Amniotic stem cell (primary cell): Measurements from ENCODE around the gene SNX8.
A peak's percentile ranks its signal among the peaks of the same experiment; 100 is the strongest.
"Not testable (repeated sequence)": the region's sequence is repeated elsewhere in the genome, so short reads cannot be mapped to it uniquely, and the experiment has no call there.

Experiments used
- DNase-seq: peaks from one replicate; lab custom pipeline; 2025; lab: John Stamatoyannopoulos, UW

SNX8 gene, protein sequence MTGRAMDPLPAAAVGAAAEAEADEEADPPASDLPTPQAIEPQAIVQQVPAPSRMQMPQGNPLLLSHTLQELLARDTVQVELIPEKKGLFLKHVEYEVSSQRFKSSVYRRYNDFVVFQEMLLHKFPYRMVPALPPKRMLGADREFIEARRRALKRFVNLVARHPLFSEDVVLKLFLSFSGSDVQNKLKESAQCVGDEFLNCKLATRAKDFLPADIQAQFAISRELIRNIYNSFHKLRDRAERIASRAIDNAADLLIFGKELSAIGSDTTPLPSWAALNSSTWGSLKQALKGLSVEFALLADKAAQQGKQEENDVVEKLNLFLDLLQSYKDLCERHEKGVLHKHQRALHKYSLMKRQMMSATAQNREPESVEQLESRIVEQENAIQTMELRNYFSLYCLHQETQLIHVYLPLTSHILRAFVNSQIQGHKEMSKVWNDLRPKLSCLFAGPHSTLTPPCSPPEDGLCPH

DNA sequence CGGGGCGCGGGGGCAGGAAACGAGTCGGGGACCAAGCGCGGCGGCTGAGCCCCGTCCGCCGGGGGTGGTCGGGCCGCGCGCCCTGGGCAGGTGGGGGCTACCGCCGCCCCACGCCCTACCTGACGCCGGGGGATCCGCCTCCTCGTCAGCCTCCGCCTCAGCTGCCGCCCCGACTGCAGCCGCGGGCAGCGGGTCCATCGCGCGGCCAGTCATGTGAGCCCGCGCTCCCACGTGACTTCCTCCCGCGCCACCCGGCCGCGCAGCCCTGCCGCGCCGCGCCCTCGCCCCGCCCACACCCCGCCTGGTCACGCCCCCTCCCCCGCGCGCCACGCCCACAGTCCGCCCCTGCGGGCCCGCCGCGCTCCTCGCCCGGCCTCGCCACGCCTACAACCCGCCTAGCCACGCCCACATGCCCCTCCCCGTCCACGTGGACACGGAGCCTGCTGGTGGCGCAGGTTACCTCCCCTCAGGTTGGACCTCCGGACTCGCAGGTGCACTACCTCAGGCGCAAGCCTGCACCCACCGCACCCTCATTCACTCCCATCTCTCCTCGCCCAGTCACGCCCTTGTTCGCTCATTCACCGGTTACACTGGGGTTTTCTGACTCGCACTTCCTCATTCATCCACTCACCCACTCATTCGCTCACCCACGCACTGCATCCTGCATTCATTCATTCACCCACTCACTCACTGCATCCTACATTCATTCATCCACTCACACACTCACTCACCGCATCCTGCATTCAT lies at the start of gene SNX8:
Gene SNX8 (minus strand): TSS at position 233 of the 747 bp plus-strand sequence. CDS start 20 bp downstream, at position 213.
- peak; percentile 42 for DNase-seq

DNA sequence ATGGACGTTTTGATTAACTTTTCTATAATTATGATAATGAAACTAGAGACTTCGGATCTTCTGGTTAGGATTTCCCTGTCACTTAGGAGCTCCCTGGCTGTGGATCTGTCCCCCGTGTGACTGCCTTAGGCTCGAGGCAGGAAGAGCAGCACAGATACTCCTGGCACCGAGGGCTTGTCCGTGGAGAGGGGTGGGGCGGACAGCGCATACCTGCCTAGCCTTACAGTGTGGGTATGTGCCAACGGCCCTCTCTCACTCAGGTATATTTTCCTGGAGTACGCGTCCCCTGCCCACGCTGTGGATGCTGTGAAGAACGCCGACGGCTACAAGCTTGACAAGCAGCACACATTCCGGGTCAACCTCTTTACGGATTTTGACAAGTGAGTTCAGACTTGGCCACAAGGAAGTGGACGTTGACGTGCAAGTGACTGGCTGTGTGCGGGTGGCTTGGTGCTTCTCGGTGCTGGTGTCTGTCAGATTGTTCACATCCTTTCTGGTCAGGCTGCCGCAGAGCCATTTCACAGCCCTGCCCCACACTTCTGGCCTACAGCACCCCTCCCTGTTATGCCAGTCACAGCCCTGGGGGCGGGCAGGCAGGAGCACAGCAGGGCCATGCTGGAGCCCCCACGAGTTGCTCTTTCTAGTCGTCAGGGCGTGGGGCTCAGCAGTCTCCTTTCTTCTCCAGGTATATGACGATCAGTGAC lies 48.3 kb upstream of the SNX8 start:
- DNase-seq: no peak

DNA sequence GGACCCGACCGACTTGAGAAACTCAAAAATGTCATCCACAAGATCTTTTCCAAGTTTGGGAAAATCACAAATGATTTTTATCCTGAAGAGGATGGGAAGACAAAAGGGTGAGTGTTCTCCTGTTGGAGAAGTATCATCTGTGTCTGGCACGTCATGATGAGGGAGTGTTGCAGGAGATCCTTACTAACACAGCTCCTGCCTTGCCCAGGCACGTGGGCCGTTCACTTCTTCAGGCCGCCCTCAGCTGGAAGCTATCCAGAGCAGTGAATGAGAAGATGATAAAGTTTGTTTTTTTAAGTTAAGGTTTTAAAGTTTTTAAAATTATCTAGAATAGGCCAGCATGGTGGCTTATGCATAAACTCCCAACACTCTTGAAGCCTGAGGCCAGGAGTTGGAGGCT lies 46.6 kb upstream of the SNX8 start:
- DNase-seq: no peak

DNA sequence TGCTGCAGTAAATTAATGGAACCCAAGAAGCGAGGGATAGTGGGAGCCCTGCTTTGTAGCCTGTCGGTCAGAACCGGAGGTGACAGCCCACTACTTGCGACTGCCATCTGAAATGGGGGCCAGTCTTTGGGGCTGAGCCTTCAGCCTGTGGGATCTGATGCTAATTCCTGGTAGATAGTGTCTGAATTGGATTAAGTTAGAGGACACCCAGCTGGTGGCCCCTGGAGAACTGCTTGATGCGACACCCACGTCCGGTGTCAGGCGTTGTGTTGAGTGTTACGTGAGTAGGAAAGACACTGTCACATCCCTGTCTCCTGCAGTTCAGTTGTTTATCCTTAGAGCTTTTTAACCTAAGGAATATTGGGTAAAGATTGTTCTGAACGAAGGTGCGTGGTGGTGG lies 45.4 kb upstream of the SNX8 start:
- DNase-seq: no peak

DNA sequence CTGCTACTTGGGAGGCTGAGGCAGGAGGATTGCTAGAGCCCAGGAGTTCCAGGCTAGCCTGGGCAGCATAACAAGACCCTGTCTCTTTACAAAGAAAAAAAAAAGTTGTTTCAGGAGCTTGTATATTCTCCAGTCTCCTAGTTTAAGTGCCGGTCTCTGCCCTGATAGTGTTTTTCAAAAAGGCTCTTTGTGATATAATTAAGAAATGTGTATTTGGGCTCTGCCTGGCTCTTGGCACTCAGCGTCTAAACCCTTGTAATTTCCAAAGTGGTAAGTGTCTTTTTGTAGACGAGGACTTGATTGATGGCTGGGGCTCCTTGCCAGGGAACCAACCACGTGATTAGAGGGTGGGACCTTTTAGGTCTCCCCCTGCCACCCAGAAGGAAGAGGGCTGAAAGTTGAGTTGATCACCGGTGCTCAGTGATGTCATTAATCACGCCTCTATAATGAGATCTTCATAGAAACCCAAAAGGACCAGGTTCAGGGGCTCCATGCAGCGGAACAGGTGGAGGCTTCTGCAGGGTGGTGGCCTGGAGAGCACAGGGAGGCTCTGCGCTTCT lies 44.8 kb upstream of the SNX8 start:
- no peak for DNase-seq

DNA sequence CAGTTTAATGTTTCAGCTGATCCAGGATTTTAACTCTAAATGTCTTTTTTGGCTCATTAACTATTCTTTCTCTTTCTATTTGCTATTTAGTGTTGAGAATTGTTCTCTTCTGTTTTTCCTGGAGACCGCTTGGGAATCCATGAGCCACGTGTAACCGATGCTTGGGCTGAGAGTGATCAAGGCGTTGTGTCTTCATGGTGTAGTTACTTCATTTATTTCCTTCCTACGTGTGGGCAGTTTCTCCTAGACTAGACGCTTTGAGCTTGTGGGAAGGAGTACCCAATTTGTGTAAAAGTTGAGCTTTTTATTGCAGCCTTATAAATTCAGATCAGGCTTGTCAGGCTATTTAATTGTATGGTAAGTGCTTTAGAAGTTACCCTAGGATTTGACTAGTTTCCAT lies 43.3 kb upstream of the SNX8 start:
- no peak for DNase-seq

DNA sequence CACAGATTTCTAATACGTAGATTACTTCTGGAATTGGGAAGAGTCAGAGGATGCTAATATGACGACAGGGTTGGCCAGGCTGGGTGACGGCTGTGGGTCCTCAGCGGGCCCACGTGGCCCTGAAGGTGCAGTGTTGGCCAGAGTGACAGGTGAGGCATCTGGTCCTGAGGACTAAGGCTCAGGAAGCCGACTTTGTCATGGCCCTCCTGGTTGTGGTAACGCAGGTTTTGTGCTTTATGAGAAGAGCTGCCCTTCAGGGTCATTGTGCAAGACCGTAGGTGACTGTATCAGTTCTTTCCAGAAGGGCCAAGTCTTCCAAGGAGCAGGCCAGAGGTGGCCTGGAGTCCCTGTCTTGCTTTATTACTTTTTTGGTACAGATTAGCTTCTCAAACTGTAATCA lies 42.9 kb upstream of the SNX8 start:
- DNase-seq: no peak

DNA sequence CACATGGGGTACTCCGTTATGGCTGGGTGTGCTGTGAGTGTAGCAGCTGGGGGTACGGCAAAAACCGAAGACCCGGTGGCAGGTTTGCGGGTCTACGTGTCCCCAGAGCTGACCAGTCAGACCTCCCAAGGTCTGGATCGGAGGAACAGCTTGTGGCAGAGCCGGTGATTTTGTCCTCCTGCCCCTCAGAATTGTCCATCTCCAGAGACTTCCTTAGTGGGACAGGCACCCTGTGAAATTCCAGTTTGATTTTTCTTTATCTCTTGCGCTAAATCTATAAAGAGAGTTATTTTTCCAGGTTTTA lies 41.4 kb upstream of the SNX8 start:
- DNase-seq: no peak

DNA sequence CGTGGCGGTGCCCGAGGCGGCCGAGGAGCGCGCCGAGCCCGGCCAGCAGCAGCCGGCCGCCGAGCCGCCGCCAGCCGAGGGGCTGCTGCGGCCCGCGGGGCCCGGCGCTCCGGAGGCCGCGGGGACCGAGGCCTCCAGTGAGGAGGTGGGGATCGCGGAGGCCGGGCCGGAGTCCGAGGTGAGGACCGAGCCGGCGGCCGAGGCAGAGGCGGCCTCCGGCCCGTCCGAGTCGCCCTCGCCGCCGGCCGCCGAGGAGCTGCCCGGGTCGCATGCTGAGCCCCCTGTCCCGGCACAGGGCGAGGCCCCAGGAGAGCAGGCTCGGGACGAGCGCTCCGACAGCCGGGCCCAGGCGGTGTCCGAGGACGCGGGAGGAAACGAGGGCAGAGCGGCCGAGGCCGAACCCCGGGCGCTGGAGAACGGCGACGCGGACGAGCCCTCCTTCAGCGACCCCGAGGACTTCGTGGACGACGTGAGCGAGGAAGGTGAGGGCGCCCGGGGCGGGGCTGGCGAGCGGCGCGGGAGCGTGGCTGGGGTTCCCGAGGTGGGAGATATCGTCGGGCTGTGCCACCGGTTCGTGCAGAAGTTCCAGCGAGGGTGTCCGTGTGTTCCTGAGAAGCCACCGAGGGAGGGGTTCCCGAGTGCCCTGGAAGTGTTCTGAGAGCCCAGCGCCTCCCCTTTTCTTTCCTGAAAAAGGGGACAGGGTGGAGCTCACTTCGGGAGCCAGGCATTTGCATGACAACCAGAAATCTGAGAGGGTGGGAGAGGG lies 40.9 kb upstream of the SNX8 start:
- no peak for DNase-seq

DNA sequence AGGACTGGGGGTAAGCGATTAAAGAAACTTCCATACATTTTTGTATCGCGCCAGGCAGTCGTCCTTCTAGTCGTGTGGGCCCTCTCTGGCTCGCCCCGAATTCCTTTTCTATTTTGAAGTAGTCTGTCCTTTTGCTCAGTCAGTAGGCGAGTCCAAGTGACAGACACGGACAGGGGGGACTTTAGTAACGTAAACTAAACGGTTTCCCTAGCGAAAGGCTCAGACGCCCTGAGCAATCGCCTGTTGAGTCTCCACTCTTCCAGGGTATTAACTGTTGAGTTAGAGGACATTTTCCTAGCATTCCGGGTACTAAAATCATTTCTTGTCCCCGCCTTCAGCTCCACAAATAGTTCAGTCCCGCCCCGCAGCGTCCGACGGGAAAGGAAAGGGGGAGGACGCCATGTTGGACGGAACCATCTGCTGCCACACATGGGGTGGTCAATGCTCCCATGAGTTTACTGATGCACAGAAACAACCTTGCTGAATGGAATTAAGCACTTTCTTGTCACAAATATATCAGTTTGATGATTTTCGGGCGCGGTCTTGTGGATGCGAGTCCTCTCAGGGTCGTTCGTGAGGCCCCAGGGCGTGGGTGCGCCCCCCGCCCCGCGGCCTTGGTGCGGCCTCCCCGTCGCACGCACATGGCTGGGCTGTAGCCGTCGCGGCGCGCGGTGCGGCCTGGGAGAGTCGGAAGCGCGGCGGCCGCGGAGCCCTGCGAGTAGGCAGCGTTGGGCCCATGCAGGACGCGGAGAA lies 40.1 kb upstream of the SNX8 start, which contains the start of gene EIF3B:
Gene EIF3B (plus strand): TSS at position 642 of the 753 bp plus-strand sequence. CDS start 95 bp downstream, at position 737.
- peak; percentile 86 for DNase-seq

DNA sequence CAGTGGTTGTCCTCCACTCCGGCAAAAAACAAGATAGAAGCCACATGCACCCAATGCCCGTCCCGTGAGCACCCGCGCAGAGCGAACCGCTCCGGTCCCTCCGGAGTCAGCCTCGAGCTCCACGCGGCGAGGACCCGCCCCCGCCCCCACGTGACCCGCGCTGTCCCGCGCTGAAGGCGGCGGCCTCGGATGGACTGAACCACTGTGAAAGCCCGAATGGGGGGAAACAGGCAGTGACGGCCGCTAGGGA lies 39.6 kb upstream of the SNX8 start:
- peak; percentile 67 for DNase-seq

DNA sequence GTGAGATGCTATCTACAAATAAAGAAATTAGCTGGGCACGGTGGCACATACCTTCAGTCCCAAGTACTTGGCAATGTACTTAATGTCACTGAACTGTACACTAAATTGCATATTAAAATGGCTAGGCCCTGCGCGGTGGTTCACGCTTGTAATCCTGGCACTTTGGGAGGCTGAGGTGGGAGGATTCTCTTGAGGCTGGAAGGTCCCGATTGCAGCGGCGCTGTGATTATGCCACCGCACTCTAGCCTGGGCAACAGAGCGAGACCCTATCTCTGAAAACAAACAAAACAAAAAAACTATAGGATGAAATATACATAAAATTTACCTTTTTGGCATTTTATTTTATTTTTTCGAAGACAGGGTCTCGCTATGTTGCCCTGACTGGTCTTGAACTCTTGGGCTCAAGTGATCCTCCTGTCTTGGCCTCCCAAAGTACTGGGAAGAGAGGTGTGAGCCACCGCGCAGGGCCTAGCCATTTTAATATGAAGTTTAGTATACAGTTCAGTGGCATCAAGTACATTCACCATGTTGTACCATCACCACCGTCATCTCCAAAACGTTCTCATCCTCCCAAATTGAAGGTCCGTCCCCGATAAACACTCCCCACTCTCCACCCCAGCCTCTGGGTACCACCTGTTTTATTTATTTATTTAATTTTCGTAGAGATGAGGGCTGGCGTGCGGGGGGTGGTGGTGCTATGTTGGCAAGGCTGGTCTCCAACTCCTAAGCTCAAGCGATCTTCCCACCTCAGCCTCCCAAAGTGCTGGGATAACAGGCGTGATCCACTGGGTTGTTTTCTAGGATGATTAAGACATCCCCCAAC lies 39.1 kb upstream of the SNX8 start:
- no peak for DNase-seq

DNA sequence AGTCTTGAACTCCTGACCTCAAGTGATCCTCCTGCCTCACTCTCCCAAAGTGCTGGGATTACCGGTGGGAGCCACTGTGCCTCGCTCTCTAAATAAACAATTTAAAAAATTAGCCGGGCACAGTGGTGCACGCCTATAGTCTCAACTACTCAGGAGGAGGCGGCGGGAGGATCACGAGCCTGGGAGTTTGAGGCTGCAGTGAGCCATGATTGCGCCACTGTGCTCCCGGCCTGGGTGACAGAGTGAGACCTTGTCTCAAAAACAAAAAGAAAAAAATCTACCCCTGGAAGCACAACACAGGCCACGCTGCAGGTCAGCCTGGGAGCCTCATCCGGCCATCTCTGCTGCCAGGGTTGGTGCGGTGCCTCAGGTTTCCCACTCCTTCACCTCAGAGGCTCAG lies 36.6 kb upstream of the SNX8 start:
- DNase-seq: no peak

DNA sequence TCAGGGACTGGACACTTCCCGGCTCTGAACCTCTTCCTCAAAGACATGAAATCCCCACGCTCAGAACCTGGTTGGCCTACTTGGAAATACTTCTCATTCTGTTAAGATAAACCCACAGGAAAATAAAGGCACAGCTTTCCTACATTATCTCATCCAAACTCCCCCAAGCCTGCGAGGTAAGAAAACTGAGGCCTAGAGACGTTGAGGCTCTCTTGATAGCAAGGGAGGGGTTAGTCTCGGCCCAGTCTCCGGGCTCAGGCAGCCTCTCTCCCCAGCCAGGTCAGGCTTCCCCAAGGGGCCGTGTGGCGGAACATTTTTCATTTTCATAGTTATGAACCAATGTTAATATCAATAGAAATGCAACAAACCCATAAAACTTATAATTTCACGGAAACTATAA lies 35.8 kb upstream of the SNX8 start:
- DNase-seq: no peak

DNA sequence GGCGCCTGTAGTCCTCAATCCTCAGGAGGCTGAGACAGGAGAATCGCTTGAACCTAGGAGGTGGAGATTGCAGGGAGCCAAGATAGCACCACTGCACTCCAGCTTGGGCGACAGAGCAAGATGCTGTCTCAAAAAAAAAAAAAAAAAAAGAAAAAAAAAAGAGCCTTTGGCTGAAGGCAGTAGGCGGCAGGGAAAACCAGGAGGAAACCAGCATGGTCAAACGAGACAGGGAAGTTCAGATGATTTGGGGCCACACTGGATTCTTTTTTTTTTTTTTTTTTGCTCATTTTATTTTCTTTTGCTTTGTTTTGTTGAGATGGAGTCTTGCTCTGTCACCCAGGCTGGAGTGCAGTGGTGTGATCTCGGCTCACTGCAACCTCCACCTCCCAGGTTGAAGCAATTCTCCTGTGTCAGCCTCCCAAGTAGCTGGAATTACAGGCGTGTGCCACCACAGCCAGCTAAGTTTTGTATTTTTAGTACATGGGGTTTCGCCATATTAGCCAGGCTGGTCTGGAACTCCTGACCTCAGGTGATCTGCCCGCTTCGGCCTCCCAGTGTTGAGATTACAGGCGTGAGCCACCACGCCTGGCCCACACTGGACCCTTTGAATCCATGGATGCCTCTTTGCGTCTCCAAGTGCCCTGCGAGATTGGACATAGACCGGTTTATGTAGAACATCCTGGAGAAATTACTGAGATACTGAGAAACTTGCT lies 33.3 kb upstream of the SNX8 start:
- not testable (repeated sequence) for DNase-seq

DNA sequence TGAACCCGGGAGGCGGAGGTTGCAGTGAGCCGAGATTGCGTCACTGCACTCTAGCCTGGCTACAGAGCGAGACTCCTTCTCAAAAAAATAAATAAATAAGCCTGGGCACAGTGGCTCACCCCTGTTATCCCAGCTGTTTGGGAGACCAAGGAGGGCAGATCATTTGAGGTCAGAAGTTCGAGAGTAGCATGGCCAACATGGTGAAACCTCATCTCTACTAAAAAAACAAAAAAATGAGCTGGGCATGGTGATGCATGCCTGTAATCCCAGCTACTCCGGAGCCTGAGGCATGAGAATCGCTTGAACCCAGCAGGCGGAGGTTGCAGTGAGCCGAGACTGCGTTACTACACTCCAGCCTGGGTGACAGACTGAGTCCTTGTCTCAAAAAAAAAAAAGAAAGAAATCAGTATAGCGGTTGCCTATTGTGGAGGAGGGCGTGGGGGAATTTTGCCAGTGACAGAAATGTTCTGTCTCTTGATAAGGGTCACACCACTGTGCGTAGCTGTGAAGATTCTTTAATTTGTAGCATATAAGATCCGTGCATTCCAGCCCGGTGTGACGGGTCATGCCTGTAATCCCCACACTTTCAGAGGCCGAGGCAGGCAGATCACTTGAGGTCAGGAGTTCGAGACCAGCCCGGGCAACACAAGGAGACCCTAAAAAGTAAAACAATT lies 22.5 kb upstream of the SNX8 start:
- no peak for DNase-seq

DNA sequence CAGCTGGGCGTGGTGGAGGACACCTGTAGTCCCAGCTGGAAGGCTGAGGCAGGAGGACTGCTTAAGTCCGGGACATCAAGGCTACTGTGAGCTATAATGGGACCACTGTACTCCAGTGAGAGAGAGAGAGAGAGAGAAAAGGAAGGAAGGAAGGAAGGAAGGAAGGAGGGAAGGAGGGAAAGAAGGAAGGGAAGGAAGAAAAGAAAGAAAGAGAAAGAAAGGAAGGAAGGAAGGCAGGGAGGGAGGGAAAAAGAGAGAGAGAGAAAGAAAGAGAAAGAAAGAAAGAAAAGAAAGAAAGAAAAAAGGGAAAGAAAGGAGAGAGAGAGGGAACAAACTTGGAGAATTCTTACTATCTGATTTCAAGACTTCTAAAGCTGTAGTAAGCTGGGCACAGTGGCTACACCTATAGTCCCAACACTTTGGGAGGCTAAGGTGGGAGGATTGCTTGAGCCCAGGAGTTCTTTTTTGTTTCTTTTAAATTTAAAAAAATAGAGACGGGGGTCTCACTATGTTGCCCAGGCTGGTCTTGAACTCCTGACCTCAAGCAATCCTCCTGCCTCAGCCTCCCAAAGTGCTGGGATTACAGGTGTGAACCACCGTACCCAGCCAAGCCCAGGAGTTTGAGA lies 18.5 kb upstream of the SNX8 start:
- not testable (repeated sequence) for DNase-seq

DNA sequence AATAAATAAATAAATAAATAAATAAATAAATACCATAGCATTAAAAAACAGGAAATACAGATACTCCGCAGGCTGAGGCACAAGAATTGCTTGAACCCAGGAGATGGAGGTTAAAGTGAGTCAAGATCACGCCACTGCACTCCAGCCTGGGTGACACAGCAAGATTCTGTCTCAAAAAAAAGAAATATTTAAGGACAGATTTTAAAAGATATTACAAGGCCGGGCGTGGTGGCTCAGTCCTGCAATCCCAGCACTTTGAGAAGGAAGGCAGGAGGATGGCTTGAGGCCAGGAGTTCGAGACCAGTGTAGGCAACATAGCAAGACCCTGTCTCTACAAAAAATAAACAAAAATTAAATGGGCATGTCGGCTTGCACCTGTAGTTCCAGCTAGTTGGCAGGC lies 17.5 kb upstream of the SNX8 start:
- DNase-seq: no peak

DNA sequence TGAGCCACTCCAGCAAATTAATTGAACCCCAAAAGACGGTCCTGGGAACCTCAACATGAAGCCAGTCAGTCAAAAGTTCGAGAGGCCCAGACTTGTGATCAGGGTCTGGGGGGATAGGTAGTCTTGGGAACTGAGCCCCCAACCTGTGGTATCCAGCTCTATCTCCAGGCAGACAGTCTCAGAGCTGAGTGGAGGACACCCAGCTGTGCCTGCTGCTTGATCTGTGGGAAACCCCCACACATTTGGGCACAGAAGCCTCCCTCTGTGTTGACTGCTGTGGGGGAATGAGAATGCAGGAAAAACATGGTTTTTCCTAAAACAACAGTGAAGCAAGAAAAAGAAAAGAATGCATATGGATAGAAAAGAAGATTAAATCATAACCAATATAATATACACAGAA lies 16.3 kb upstream of the SNX8 start:
- no peak for DNase-seq
